Stimulated activated CD4-positive, alpha-beta T cell treated with anti-CD3 and anti-CD28 coated beads, Interleukin-2, amount 100 ng/mL, for 4 hours (primary cell): ENCODE results near the gene PRPF40A.

Experiments
- DNase-seq: peaks from one replicate; pipeline ENCODE4 v3.0.0-alpha.2; 2020; ENCODE audit warnings: low read depth

PRPF40A gene

GRCh38 chr2:152618193-152618564 lies 99.1 kb downstream of the PRPF40A start:
- no peak for DNase-seq

GRCh38 chr2:152617456-152618192 lies 99.6 kb downstream of the PRPF40A start:
- DNase-seq: no peak

- DNase-seq: no peak
Observed at GRCh38 chr2:152615177-152615576, 102.1 kb downstream of the PRPF40A start.

- no peak for DNase-seq
Observed at GRCh38 chr2:152613235-152613634, 104.0 kb downstream of the PRPF40A start.

GRCh38 chr2:152611458-152612231 lies 105.6 kb downstream of the PRPF40A start:
- DNase-seq: no peak

- no peak for DNase-seq
Observed at GRCh38 chr2:152609699-152610098, 107.6 kb downstream of the PRPF40A start.

GRCh38 chr2:152609154-152609553 lies 108.1 kb downstream of the PRPF40A start:
- DNase-seq: no peak

GRCh38 chr2:152607793-152608300 lies 109.4 kb downstream of the PRPF40A start:
- no peak for DNase-seq

- DNase-seq: no peak
Observed at GRCh38 chr2:152606941-152607340, 110.3 kb downstream of the PRPF40A start.

GRCh38 chr2:152606081-152606480 lies 111.2 kb downstream of the PRPF40A start:
- no peak for DNase-seq

GRCh38 chr2:152603166-152603565 lies 114.1 kb downstream of the PRPF40A start:
- DNase-seq: no peak

GRCh38 chr2:152602750-152603149 lies 114.5 kb downstream of the PRPF40A start:
- DNase-seq: no peak
